K562 (cell line): ENCODE data around the gene SEC24A. TPM values are rescaled to one million over a fixed set of nuclear protein-coding genes. Genes with fewer than 3 reads are reported as not detected.

Experiments
- ARID1B ChIP-seq: fragments of 450-650 bp; IDR thresholded peaks from 2 replicates; pipeline ENCODE4 v1.6.1; 2016; ENCODE audit warnings: antibody characterized with exemption, mild to moderate bottlenecking, inconsistent platforms
- ATF7 ChIP-seq: fragments of 450-650 bp; IDR thresholded peaks from 2 replicates; pipeline ENCODE4 v1.7.1; 2014; ENCODE audit warnings: mild to moderate bottlenecking, moderate library complexity
- CBX5 ChIP-seq: IDR thresholded peaks from 2 replicates; pipeline ENCODE4 v1.6.1; 2014; ENCODE audit warnings: low read depth, borderline replicate concordance
- CXXC5 ChIP-seq: fragments of 250-450 bp; sonication (Bioruptor Pico); IDR thresholded peaks from 2 replicates; pipeline ENCODE4 v1.8.0; 2022; ENCODE audit warnings: inconsistent platforms, mild to moderate bottlenecking, moderate library complexity
- ELF4 ChIP-seq: fragments of 450-650 bp; formaldehyde crosslinking; IDR thresholded peaks from 2 replicates; pipeline ENCODE4 v1.4.0; 2022; ENCODE audit warnings: missing genetic modification characterization
- GATA2 ChIP-seq: sonication (generic); formaldehyde crosslinking; IDR thresholded peaks from 2 replicates; pipeline ENCODE4 v1.4.0; 2020; ENCODE audit warnings: mild to moderate bottlenecking, missing genetic modification reagents
- LEF1 ChIP-seq: fragments of 450-650 bp; IDR thresholded peaks from 2 replicates; pipeline ENCODE4 v1.6.1; 2016; ENCODE audit warnings: mild to moderate bottlenecking
- MIER1 ChIP-seq: fragments of 450-650 bp; IDR thresholded peaks from 2 replicates; pipeline ENCODE4 v1.6.1; 2016; ENCODE audit warnings: antibody characterized with exemption, mild to moderate bottlenecking, low read depth
- NCOA2 ChIP-seq, 2 experiments: fragments of 450-650 bp; IDR thresholded peaks; 2 replicates each; pipeline ENCODE4 v1.6.1; 2018; ENCODE audit warnings: mild to moderate bottlenecking in 2 of 2, moderate library complexity in 1 of 2; ENCODE audit not compliant: partially characterized antibody in 2 of 2
- NCOA4 ChIP-seq: fragments of 450-650 bp; IDR thresholded peaks from 2 replicates; pipeline ENCODE4 v1.6.1; 2018; ENCODE audit warnings: mild to moderate bottlenecking; ENCODE audit not compliant: partially characterized antibody
- NR1H2 ChIP-seq: sonication (generic); formaldehyde crosslinking; IDR thresholded peaks from 2 replicates; pipeline ENCODE4 v1.4.0; 2020; ENCODE audit warnings: mild to moderate bottlenecking, missing genetic modification reagents
- NR3C1 ChIP-seq: sonication (generic); formaldehyde crosslinking; IDR thresholded peaks from 2 replicates; pipeline ENCODE4 v1.8.1; 2022; ENCODE audit warnings: missing genetic modification reagents
- POLR2H ChIP-seq: IDR thresholded peaks from 2 replicates; pipeline ENCODE4 v1.6.1; 2016; ENCODE audit warnings: missing genetic modification characterization, low read depth, mild to moderate bottlenecking, control low read depth, missing compliant biosample characterization, moderate library complexity
- PPARD ChIP-seq: fragments of 250-450 bp; sonication (Bioruptor Pico); IDR thresholded peaks from 2 replicates; pipeline ENCODE4 v1.8.0; 2022; ENCODE audit warnings: inconsistent platforms, mild to moderate bottlenecking, moderate library complexity
- RBM14 ChIP-seq: fragments of 200-400 bp; formaldehyde crosslinking; IDR thresholded peaks from 2 replicates; pipeline ENCODE4 v1.6.1; 2018; ENCODE audit warnings: low read depth, mild to moderate bottlenecking, low read length, moderate library complexity, borderline replicate concordance; ENCODE audit not compliant: insufficient read depth
- ZKSCAN8 ChIP-seq: fragments of 200-800 bp; sonication (Bioruptor generic); IDR thresholded peaks from 2 replicates; pipeline ENCODE4 v1.6.1; 2016; ENCODE audit warnings: missing genetic modification characterization, missing compliant biosample characterization
- ZNF24 ChIP-seq: fragments of 450-650 bp; IDR thresholded peaks from 2 replicates; pipeline ENCODE4 v1.6.1; 2016
- ZNF282 ChIP-seq: sonication (generic); formaldehyde crosslinking; IDR thresholded peaks from 2 replicates; pipeline ENCODE4 v1.8.1; 2023; ENCODE audit warnings: missing genetic modification reagents
- polyA plus RNA-seq, 8 experiments: library from polyadenylated mRNA; depleted of rRNA in 4 of 8; stranded (reverse) in 5 of 8; unstranded in 3 of 8; fragments of >200 nt; fragmentation: Nextera tagmentation in 2 of 8; fragmentation: Illumina TruSeq in 1 of 8; extraction: Ambion mirVana in 2 of 8; extraction: Trizol in 1 of 8; gene quantifications; 2 replicates each; pipeline versions ENCODE4 v1.2.1 to v1.2.3, GENCODE V29; 2011 to 2014; ENCODE audit warnings: inconsistent platforms in 1 of 8, missing spikeins in 1 of 8
- total RNA-seq, 7 experiments: library from RNA; depleted of rRNA in 6 of 7; stranded (reverse); fragments of >200 nt in 6 of 7; fragmentation: Illumina TruSeq in 2 of 7; extraction: Trizol in 2 of 7; gene quantifications; 2 replicates each; pipeline versions ENCODE4 v1.2.1 to v1.2.3, GENCODE V29; 2011 to 2021; ENCODE audit warnings: low replicate concordance in 1 of 7
- TF ChIP-seq, protein P1 (sequence below): fragments of 450-650 bp; IDR thresholded peaks from 2 replicates; pipeline ENCODE4 v1.7.1; 2018; ENCODE audit warnings: mild to moderate bottlenecking, low read depth; ENCODE audit not compliant: partially characterized antibody
- TF ChIP-seq, protein P2 (sequence below), 2 experiments: fragments of 450-650 bp in 1 of 2; sonication (generic) in 1 of 2; formaldehyde crosslinking in 1 of 2; IDR thresholded peaks in 1 of 2; conservative IDR thresholded peaks in 1 of 2; 2 replicates each; pipeline versions ENCODE4 v1.6.1 to v1.8.1; 2016 to 2023; ENCODE audit warnings: mild to moderate bottlenecking in 2 of 2, moderate library complexity in 2 of 2, inconsistent platforms in 1 of 2, missing genetic modification reagents in 1 of 2

The SEC24A gene
- total and polyA plus RNA-seq, 9 of the 15 experiments (the other 6 are each of a cell fraction or from before 2014, with no cell fraction given) = 7.9 to 36.5 (median 17.5) TPM

DNA sequence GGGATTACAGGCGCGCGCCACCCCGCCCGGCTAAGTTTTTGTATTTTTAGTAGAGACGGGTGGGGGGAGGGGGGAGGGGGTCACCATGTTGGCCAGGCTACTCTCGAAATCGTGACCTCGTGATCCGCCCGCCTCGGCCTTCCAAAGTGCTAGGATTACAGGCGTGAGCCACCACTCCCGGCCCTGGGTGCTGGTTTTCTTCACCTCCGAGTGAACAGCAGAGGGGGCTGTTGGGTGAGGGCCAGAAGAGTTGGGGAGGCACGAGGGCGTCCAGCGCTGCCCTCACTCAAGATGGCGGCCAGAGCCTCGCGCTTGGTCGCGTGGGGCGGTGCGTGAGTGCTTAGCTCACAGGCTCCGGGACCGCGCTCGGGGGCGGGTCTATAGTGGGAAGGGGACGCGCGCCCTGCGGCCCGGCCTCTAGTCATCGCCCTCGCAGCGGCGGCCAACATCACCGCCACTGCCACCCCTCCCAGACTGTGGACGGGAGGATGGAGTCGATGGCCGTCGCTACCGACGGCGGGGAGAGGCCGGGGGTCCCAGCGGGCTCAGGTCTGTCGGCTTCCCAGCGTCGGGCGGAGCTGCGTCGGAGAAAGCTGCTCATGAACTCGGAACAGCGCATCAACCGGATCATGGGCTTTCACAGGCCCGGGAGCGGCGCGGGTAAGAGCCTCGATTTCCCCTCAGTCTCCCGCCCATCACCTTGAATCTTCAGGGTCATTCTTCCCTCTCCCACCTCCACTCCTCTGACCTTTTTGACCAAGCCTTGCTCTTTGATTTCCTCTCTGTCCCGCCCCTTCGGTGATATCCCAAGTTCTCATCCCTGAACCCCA lies 89.8 kb downstream of the SEC24A start, which contains the start of gene CAMLG (continued):
- TF ChIP-seq, protein P1, sequence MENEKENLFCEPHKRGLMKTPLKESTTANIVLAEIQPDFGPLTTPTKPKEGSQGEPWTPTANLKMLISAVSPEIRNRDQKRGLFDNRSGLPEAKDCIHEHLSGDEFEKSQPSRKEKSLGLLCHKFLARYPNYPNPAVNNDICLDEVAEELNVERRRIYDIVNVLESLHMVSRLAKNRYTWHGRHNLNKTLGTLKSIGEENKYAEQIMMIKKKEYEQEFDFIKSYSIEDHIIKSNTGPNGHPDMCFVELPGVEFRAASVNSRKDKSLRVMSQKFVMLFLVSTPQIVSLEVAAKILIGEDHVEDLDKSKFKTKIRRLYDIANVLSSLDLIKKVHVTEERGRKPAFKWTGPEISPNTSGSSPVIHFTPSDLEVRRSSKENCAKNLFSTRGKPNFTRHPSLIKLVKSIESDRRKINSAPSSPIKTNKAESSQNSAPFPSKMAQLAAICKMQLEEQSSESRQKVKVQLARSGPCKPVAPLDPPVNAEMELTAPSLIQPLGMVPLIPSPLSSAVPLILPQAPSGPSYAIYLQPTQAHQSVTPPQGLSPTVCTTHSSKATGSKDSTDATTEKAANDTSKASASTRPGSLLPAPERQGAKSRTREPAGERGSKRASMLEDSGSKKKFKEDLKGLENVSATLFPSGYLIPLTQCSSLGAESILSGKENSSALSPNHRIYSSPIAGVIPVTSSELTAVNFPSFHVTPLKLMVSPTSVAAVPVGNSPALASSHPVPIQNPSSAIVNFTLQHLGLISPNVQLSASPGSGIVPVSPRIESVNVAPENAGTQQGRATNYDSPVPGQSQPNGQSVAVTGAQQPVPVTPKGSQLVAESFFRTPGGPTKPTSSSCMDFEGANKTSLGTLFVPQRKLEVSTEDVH = peak; percentile 73
- TF ChIP-seq PPARD (CRISPR knock-in tag) = no peak
- TF ChIP-seq ATF7 = peak; percentile 90
- no peak for TF ChIP-seq ZKSCAN8 (CRISPR knock-in tag)
- TF ChIP-seq NR1H2 (CRISPR knock-in tag) = no peak
- TF ChIP-seq ZNF282 (CRISPR knock-in tag) = 0 out of 2 replicates have a peak, but pooled peaks have one; percentile 59
- TF ChIP-seq, protein P2, sequence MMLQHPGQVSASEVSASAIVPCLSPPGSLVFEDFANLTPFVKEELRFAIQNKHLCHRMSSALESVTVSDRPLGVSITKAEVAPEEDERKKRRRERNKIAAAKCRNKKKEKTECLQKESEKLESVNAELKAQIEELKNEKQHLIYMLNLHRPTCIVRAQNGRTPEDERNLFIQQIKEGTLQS (IDR thresholded peaks at IDR 0.05) = no peak; the same call in 1 of the 2 replicates
- TF ChIP-seq, protein P2 (CRISPR knock-in tag; conservative IDR thresholded peaks at IDR 0.05) = peak; percentile 54; the same call in 1 of the 2 replicates
- TF ChIP-seq POLR2H (tag) = no peak
- TF ChIP-seq NCOA4 = no peak
- no peak; the same call in none of the 2 replicates for TF ChIP-seq ARID1B
- TF ChIP-seq MIER1 = no peak
- peak; percentile 53; the same call in 1 of the 2 replicates for TF ChIP-seq CBX5
- no peak for TF ChIP-seq GATA2
- TF ChIP-seq CXXC5 (CRISPR knock-in tag) = peak; percentile 99
- no peak for TF ChIP-seq LEF1
- no peak; the same call in 1 of the 2 replicates for TF ChIP-seq ZNF24
- TF ChIP-seq NCOA2 (IDR thresholded peaks at IDR 0.05; ENCODE audit: partially characterized antibody in 2 of 2) = no peak
- TF ChIP-seq ELF4 (CRISPR knock-in tag) = no peak; the same call in 1 of the 2 replicates
- no peak for TF ChIP-seq RBM14
- TF ChIP-seq NR3C1 (CRISPR knock-in tag) = no peak
